Activated CD4-positive, alpha-beta T cell treated with anti-CD3 and anti-CD28 coated beads, Interleukin-2, Interleukin-4, amounts not matched to agents 100 ng/mL and 50 ng/mL, durations not matched to agents 16 hours and 8 hours (primary cell): ENCODE results near the gene RTRAF.
A peak's percentile ranks its signal among the peaks of the same experiment; 100 is the strongest.

ENCODE experiments used
- DNase-seq: peaks from one replicate; pipeline ENCODE4 v3.0.0-alpha.2; 2020; ENCODE audit warnings: low spot score

The RTRAF gene

GRCh38 chr14:51989293-51990234 lies at the start of gene RTRAF:
Gene RTRAF, plus strand, starts transcription at chr14:51989546. Its CDS starts 94 bp downstream, at chr14:51989640.
- DNase-seq: peak; percentile 94

DNA sequence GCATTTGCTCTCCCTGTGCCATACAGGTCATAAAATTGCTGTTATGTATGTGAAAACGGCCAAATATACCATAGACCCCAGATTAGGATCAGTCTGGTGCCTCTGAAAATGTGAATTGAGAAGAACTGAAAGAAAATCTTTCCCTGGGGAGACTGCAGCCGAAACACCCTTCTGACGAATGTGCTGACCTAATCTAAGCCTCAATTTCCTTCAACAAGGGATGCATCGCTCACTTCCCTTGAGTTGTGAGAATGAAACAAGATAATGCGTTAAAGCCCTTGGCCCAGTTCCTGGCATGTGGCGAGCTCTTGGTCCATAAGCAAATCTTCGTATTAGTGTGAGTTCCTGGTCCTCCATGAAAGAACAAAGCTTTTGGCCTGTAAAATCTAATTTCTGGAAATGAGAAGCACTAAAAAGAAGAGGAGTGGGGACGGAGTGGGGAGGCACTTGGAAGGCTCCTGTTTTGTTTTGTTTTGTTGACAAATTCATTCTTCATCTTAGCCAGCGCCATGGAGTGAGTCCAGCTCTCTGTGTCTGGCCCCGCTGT lies 49.5 kb upstream of the RTRAF start:
- DNase-seq: peak; percentile 8

DNA sequence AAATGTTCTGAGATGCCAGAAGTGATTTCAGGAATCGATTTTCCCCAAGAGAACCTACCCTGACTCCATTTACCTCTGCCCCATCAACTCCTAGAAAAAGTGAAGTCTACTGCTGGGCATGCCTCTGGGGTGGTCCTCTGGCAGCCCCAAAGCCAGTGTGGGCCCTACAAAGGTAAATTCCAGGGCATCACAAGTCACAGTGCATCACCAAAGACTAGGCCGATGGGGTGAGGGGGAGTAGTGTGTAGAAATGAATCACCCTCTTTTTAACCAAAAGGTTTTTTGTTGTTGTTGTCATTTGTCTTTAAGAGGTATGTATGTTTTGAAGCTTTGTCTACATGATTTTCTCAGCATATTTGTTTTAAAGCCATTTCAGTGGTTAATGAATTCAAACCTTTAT lies 46.4 kb upstream of the RTRAF start:
- DNase-seq: no peak

GRCh38 chr14:51950007-51950406 lies 39.3 kb upstream of the RTRAF start:
- DNase-seq: no peak

GRCh38 chr14:51951656-51952055 lies 37.7 kb upstream of the RTRAF start:
- DNase-seq: no peak

DNA sequence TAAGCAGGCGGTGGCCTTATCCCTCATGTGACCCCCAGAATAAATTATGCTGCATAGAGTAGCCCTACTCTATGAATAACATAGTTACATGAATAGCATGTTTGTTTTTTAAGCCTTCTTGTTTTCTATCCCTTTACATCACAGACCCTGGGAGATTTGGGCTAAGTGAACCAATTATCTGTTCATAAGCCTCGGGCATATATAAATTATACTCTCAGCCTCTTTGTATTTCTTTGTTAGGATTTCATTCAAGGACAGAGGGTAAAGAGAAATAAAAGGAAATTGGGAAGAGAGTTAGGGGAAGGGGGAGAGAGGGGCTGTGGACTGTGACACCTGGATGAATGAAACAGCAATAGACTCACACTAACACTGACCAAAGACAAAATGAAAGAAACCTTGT lies 35.3 kb upstream of the RTRAF start:
- no peak for DNase-seq

GRCh38 chr14:51954657-51955056 lies 34.7 kb upstream of the RTRAF start:
- DNase-seq: no peak

GRCh38 chr14:51957950-51958349 lies 31.4 kb upstream of the RTRAF start:
- DNase-seq: no peak

GRCh38 chr14:51959928-51960327 lies 29.4 kb upstream of the RTRAF start:
- no peak for DNase-seq

DNA sequence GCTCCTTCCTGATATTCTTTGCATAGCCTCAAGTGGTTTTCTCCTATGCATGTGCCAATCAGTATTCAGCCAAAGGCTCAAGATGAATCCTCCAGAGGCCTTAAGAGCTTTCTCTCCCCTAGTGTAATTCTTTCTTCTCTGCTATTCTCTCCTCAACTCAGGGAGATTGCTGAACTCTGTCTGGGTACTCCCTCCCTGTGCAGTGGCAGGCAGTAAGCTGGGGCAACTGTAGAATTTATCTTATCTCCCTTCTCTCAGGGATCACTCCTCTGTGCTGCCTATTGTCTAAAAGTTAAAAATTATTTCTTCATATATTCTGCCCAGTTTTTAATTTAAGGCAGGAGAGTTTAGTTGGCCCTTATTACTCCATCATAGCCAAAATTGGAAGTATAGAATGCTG lies 28.5 kb upstream of the RTRAF start:
- DNase-seq: no peak

GRCh38 chr14:51962711-51963110 lies 26.6 kb upstream of the RTRAF start:
- DNase-seq: no peak

- no peak for DNase-seq
These were observed 26.1 kb upstream of the RTRAF start for GRCh38 chr14:51963286-51963685.

- DNase-seq: no peak
These were observed 21.8 kb upstream of the RTRAF start for GRCh38 chr14:51967521-51967920.

GRCh38 chr14:51969852-51970540 lies 19.4 kb upstream of the RTRAF start:
- no peak for DNase-seq

GRCh38 chr14:51972566-51972965 lies 16.8 kb upstream of the RTRAF start:
- no peak for DNase-seq

- no peak for DNase-seq
These were observed 12.3 kb upstream of the RTRAF start for GRCh38 chr14:51977075-51977474.

DNA sequence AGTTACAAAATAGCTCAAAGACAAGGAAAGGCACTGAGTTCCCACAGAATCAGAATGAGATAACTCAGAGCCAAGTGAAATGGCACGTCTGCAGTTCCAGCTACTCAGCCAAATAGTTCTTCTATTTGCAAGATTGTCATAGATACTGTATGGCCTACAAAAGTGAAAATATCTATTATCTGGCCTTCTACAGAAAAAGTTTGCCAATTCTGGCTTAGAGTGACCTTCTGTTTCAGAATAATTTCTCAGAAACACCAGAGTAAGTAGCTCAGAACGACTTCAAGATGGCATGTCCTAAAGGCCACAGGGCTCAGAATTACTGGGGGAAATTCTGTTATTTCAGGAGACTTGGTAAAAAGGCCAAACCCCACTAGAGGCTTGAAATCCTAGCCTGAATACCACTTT lies 10.7 kb upstream of the RTRAF start:
- DNase-seq: no peak

DNA sequence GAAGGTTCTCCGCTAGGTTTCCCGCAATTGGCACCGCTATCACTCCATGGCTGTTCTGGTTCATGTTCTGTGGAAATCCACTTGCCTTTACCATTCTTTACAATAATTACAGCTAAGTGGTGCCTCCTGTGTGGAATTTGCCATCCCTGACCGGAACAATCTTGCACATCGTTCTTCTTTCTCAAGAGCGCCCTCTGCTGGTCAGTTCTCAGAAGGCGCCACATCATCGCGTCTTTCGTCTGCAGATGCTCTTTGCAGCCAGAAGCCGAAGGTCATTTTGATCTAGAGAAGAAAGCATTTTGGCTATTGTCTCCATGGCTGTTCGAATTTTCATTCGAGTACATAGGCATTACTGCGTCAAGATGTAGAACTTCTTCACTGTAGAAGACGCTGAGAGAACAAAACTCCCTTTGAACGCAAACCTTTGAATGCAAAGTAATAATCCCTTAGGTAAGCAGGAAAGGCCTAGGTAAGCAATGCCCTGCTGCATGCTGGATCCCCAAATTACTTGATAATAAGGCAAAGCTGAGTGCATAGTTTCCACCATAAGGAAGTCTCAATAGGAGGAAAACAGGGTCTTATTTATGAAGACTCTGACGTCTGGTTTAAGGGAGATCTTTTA lies 10.1 kb upstream of the RTRAF start:
- peak; percentile 83 for DNase-seq

DNA sequence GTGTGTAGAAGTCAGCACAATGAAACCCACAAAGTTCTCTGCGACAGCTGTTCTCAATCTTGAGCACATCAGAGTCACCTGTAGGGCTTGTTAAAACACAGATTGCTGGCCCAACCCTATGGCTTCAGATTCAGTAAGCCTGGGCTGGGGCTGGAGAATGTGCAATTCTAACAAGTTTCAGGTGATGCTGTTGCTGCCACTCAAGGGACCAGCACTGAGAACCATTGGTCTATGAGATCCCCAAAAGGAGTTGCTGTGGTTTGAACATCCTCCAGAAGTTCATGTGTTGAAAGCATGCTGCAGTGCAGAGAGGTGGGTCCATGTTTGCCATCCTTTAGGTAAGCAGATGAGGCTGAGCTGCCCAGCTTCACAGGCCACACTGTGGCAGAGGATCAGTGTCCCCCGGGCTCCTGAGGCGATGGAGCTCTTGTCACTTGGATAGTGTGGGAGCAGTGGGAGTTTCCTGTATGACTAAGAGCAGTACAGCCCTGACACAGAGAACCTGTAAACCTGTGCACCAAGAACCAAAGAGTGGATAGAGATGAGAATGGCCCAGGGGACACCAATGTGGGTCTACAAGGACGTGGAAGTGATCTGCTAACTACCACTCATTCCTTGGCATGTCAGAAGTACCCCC lies 8.0 kb upstream of the RTRAF start:
- peak; percentile 11 for DNase-seq

DNA sequence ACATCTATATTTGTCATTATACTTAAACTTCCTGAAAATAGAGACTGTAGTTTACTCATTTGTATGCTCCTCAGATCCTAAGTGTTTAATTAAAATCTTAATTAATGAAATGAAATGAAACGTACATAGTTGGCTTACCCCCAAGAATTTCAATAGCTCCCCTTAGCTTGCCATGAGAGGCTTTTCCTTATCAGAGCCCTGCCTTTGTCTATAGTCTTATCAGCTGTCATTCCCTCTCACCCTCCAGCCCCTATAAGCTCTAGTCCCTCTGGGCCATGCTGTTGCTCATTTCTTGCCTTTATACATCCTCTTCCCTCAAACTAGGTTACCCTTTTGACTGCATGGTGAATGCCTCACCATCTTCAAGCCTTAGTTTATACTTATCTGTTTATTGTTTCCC lies 1.1 kb upstream of the RTRAF start:
- DNase-seq: no peak

GRCh38 chr14:51990488-51990887 lies 1.1 kb downstream of the RTRAF start:
- DNase-seq: no peak

GRCh38 chr14:51993285-51993920 lies 4.1 kb downstream of the RTRAF start:
- DNase-seq: peak; percentile 35
